NCI-H128 (cell line): ENCODE results near the gene CCL3.
"Not testable (repeated sequence)": the region's sequence is repeated elsewhere in the genome, so short reads cannot be mapped to it uniquely, and the experiment has no call there.

Experiments used
- DNase-seq: peaks from one replicate; lab custom pipeline; 2025; ENCODE audit not compliant: unreplicated experiment; lab: John Stamatoyannopoulos, UW

Gene CCL3

GRCh38 chr17:36117505-36118382 is 27.8 kb upstream of the CCL3 start:
- DNase-seq = no peak

GRCh38 chr17:36115649-36115977 is 25.7 kb upstream of the CCL3 start:
- DNase-seq = not testable (repeated sequence)

- not testable (repeated sequence) for DNase-seq
Measured at GRCh38 chr17:36114971-36115648, 25.2 kb upstream of the CCL3 start.

GRCh38 chr17:36113131-36113530 is 23.2 kb upstream of the CCL3 start:
- DNase-seq = not testable (repeated sequence)

- no peak for DNase-seq
Measured at GRCh38 chr17:36112572-36112971, 22.6 kb upstream of the CCL3 start.

GRCh38 chr17:36111068-36111490 is 21.1 kb upstream of the CCL3 start:
- DNase-seq = no peak

GRCh38 chr17:36108265-36108664 is 18.3 kb upstream of the CCL3 start:
- not testable (repeated sequence) for DNase-seq

- no peak for DNase-seq
Measured at GRCh38 chr17:36107660-36108059, 17.7 kb upstream of the CCL3 start.

- DNase-seq = no peak
Measured at GRCh38 chr17:36106493-36106835, 16.5 kb upstream of the CCL3 start.

GRCh38 chr17:36105781-36106492 is 16.0 kb upstream of the CCL3 start:
- no peak for DNase-seq

- DNase-seq = no peak
Measured at GRCh38 chr17:36104701-36105181, 14.8 kb upstream of the CCL3 start.

GRCh38 chr17:36104246-36104645 is 14.3 kb upstream of the CCL3 start:
- DNase-seq = not testable (repeated sequence)

- not testable (repeated sequence) for DNase-seq
Measured at GRCh38 chr17:36103401-36103975, 13.5 kb upstream of the CCL3 start, which contains the start of gene CCL4. Gene CCL4, plus strand, starts transcription at chr17:36103827. Its CDS starts 79 bp downstream, at chr17:36103906.

- not testable (repeated sequence) for DNase-seq
Measured at GRCh38 chr17:36099004-36099403, 9.1 kb upstream of the CCL3 start.

GRCh38 chr17:36095992-36096391 is 6.0 kb upstream of the CCL3 start:
- no peak for DNase-seq

- no peak for DNase-seq
Measured at GRCh38 chr17:36094746-36095145, 4.8 kb upstream of the CCL3 start.

- DNase-seq = no peak
Measured at GRCh38 chr17:36094232-36094631, 4.3 kb upstream of the CCL3 start.

- DNase-seq = not testable (repeated sequence)
Measured at GRCh38 chr17:36092715-36093114, 2.8 kb upstream of the CCL3 start.

GRCh38 chr17:36092230-36092629 is 2.3 kb upstream of the CCL3 start:
- DNase-seq = no peak

- DNase-seq = no peak
Measured at GRCh38 chr17:36089339-36089865, 541 bp downstream of the CCL3 start.
